Activated T-cell treated with anti-CD3 and anti-CD28 coated beads, Interleukin-2, amount 50 U/mL, for 72 hours (primary cell): Measurements from ENCODE around the gene THOC2. TPM values are rescaled to one million over a fixed set of nuclear protein-coding genes. Genes with fewer than 3 reads are reported as not detected.
"Not testable (repeated sequence)": the region's sequence is repeated elsewhere in the genome, so short reads cannot be mapped to it uniquely, and the experiment has no call there.

Experiments used
- ATAC-seq, 2 donors: fragments of 150-1000 bp; cut with Tn5 transposase; replicated peaks in 1 of 2; 2 replicates each; pipeline ENCODE4 v1.10.0; 2021; ENCODE audit warnings: moderate library complexity in 2 of 2, mild to moderate bottlenecking in 1 of 2
- DNase-seq, 2 donors: peaks; one replicate each; pipeline ENCODE4 v3.0.0; 2021 to 2022; ENCODE audit warnings: mixed read lengths in 1 of 2
- H3K27ac Mint-ChIP-seq: one replicate; pipeline ENCODE4 v1.8.0; 2022; ENCODE audit warnings: mild to moderate bottlenecking, moderate library complexity, mixed read lengths
- H3K27me3 Mint-ChIP-seq: one replicate; pipeline ENCODE4 v1.8.0; 2022; ENCODE audit warnings: low read depth, mixed read lengths
- H3K36me3 Mint-ChIP-seq, 2 donors: one replicate each; pipeline ENCODE4 v1.8.0; 2022; ENCODE audit warnings: mixed read lengths in 2 of 2, mild to moderate bottlenecking in 1 of 2; ENCODE audit not compliant: insufficient read depth in 2 of 2
- H3K4me1 Mint-ChIP-seq: one replicate; pipeline ENCODE4 v1.8.0; 2022; ENCODE audit warnings: low read depth, mixed read lengths
- H3K4me3 Mint-ChIP-seq, 2 donors: one replicate each; pipeline ENCODE4 v1.8.0; 2022; ENCODE audit warnings: mild to moderate bottlenecking in 2 of 2, mixed read lengths in 2 of 2, moderate library complexity in 2 of 2
- H3K9me3 Mint-ChIP-seq, 2 donors: one replicate each; pipeline ENCODE4 v1.8.0; 2022; ENCODE audit warnings: mixed read lengths in 2 of 2
- total RNA-seq, 2 donors: library from RNA; stranded (reverse); gene quantifications; one replicate each; pipeline ENCODE4 v1.2.3, GENCODE V29; 2022

The THOC2 gene
- total RNA-seq, 2 donors from 2014 or later = 77.8 to 79.2 TPM

GRCh38 chrX:123679733-123680460, 53.0 kb downstream of the THOC2 start:
- peaks cover 17 to 25% of the 10 kb centered on the region in 2 donors for H3K36me3 Mint-ChIP-seq
- not testable (repeated sequence) for ATAC-seq, H3K9me3 Mint-ChIP-seq, DNase-seq, H3K27me3 Mint-ChIP-seq, H3K4me3 Mint-ChIP-seq, H3K4me1 Mint-ChIP-seq, H3K27ac Mint-ChIP-seq

- Mint-ChIP-seq H3K36me3 (peaks cover 9 to 18% of the 10 kb centered on the region in 2 donors), H3K4me1 (no peaks in the 10 kb centered on the region), H3K27ac (no peak overlapping the region), H3K4me3 (no peak overlapping the region), H3K27me3 (no peaks in the 10 kb centered on the region), H3K9me3 (peaks cover 0 to 2% of the 10 kb centered on the region in 2 donors)
- ATAC-seq (no peak), DNase-seq (no peak)
Observed at GRCh38 chrX:123675154-123675553, 57.7 kb downstream of the THOC2 start.

DNA sequence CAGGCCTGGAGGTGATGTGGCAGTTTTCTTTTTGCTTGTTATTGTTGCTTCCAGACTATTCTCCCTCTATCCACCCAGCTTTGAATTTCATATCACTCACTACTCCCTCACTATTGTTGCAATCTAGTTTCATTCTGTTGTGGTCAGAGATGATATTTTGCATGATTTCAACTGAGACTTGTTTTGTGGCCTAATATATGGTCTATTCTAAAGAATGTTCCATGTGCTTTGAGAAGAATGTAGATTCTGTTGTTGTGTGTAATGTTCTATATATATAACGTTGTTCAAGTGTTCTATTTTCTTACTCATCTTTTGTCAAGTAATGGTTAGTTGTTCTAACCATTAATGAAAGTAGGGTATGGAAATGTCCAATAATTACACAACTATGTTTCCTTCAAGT, 59.0 kb downstream of the THOC2 start:
- Mint-ChIP-seq H3K36me3 (peaks cover 5 to 13% of the 10 kb centered on the region in 2 donors), H3K27ac (peak overlapping the region; percentile 75), H3K4me3 (no peak overlapping the region), H3K9me3 (no peaks in the 10 kb centered on the region), H3K27me3 (no peaks in the 10 kb centered on the region), H3K4me1 (no peaks in the 10 kb centered on the region)
- no peak for ATAC-seq
- no peak for DNase-seq

DNA sequence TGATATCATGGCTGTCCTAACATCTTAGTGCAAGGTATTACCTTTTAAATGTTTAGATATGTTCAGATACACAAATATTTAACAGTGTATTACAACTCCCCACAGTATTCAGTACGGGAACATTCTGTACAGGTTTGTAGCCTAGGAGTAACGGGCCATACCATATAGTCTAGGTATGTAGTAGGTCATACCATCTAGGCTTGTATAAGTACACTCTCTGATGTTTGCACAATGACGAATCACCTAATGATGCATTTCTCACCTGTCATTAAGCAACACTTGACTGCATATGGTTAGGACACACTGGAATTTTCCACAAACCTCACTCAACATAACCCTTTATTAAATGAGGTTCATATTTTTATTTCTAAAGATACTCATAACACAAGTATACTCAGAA, 67.7 kb downstream of the THOC2 start:
- ATAC-seq (no peak), DNase-seq (no peak)
- Mint-ChIP-seq H3K4me1 (no peaks in the 10 kb centered on the region), H3K36me3 (peaks cover 7 to 31% of the 10 kb centered on the region in 2 donors), H3K27me3 (no peaks in the 10 kb centered on the region), H3K9me3 (no peaks in the 10 kb centered on the region), H3K27ac (no peak overlapping the region), H3K4me3 (no peak overlapping the region)

DNA sequence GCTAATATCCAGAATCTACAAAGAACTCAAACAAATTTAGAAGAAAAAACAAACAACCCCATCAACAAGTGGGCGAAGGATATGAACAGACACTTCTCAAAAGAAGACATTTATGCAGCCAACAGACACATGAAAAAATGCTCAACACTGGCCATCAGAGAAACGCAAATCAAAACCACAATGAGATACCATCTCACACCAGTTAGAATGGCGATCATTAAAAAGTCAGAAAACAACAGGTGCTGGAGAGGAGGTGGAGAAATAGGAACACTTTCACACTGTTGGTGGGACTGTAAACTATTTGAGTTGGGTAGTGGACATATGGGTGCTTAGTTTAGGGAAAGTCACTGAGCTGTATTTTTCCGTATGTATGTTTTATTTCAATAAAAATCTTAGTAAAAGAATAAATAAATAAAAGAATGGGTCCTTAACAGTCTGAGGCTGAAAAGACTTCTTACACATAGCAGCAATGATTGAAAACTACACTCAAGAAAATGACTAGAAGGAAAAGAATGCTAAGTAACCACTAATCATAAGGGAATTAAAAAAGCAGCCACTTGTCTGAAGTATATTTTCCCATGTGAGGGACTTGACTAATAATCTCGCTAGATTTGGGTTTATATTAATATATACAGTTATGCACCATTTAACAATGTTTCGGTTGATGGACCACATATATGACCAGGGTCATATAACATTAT, 68.2 kb downstream of the THOC2 start:
- H3K36me3 Mint-ChIP-seq = peaks cover 7 to 31% of the 10 kb centered on the region in 2 donors
- H3K4me1 Mint-ChIP-seq, H3K27ac Mint-ChIP-seq, ATAC-seq, DNase-seq, H3K27me3 Mint-ChIP-seq, H3K9me3 Mint-ChIP-seq, H3K4me3 Mint-ChIP-seq: not testable (repeated sequence)

DNA sequence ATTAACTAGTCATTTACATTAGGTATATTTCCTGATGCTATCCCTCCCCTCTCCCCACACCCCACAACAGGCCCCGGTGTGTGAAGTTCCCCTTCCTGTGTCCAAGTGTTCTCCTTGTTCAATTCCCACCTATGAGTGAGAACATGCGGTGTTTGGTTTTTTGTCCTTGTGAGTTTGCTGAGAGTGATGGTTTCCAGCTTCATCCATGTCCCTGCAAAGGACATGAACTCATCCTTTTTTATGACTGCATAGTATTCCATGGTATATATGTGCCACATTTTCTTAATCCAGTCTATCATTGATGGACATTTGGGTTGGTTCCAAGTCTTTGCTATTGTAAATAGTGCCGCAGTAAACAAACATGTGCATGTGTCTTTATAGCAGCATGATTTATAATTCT, 69.1 kb downstream of the THOC2 start:
- peaks cover 7 to 31% of the 10 kb centered on the region in 2 donors for H3K36me3 Mint-ChIP-seq
- ATAC-seq, DNase-seq, H3K4me3 Mint-ChIP-seq, H3K9me3 Mint-ChIP-seq, H3K4me1 Mint-ChIP-seq, H3K27me3 Mint-ChIP-seq, H3K27ac Mint-ChIP-seq: not testable (repeated sequence)

- not testable (repeated sequence) for DNase-seq, H3K36me3 Mint-ChIP-seq, H3K4me1 Mint-ChIP-seq, H3K27me3 Mint-ChIP-seq, H3K27ac Mint-ChIP-seq, H3K4me3 Mint-ChIP-seq, H3K9me3 Mint-ChIP-seq, ATAC-seq
Observed at GRCh38 chrX:123656507-123656906, 76.3 kb downstream of the THOC2 start.

GRCh38 chrX:123648811-123649181, 84.1 kb downstream of the THOC2 start:
- H3K4me3 Mint-ChIP-seq, H3K36me3 Mint-ChIP-seq, H3K27me3 Mint-ChIP-seq, ATAC-seq, DNase-seq, H3K9me3 Mint-ChIP-seq: not testable (repeated sequence)
- Mint-ChIP-seq H3K4me1 (peaks cover 20% of the 10 kb centered on the region), H3K27ac (peak overlapping the region; percentile 45)

DNA sequence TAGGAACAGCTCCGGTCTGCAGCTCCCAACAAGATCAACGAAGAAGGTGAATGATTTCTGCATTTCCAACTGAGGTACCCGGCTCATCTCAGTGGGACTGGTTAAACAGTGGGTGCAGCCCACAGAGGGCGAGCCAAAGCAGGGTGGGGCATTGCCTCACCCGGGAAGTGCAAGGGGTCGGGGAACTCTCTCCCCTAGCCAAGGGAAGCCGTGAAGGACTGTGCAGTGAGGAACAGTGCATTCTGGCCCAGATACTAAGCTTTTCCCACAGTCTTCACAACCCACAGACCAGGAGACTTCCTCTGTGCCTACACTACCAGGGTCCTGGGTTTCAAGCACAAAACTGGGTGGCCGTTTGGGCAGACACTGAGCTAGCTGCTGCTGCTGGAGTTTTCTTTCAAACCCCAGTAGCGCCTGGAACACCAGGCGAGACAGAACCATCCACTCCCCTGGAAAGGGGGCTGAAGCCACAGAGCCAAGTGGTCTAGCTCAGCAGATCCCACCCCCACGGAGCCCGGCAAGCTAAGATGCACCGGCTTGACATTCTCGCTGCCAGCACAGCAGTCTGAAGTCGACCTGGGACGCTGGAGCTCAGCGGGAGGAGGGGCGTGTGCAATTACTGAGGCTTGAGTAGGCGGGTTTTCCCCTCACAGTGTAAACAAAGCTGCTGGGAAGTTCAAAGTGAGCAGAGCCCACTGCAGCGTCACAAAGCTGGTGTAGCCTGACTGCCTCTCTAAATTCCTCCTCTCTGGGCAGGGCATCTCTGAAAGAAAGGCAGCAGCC, 84.6 kb downstream of the THOC2 start:
- peak; percentile 53 to 58 for ATAC-seq
- Mint-ChIP-seq H3K36me3 (peaks cover 5 to 6% of the 10 kb centered on the region in 2 donors), H3K27me3 (peaks cover 8% of the 10 kb centered on the region), H3K4me1 (peaks cover 20% of the 10 kb centered on the region), H3K9me3 (peaks cover 0 to 1% of the 10 kb centered on the region in 2 donors), H3K27ac (no peak overlapping the region), H3K4me3 (no peak overlapping the region)
- DNase-seq = peak; percentile 14 to 16

DNA sequence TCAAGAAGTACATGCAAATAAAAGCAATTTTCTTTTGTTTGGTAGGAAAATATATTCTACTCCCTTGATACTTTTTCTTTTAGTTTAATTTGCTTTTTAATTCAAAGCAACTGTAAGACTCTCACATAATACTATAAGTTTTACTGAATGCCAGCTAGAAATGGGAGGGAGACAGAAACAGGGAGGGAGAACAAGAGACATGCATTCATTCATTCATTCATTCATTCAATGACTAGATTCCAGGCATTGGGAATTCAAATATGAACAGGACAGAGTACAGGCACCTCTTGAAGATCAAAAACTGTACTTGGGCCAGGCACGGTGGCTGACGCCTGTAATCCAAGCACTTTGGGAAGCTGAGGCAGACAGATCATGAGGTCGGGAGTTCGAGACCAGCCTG, 85.6 kb downstream of the THOC2 start:
- peaks cover 20% of the 10 kb centered on the region for H3K4me1 Mint-ChIP-seq
- ATAC-seq (no peak), DNase-seq (no peak)
- no peak overlapping the region for H3K4me3 Mint-ChIP-seq
- H3K27ac Mint-ChIP-seq = no peak overlapping the region
- H3K27me3 Mint-ChIP-seq = peaks cover 8% of the 10 kb centered on the region
- H3K9me3 Mint-ChIP-seq = peaks cover 0 to 1% of the 10 kb centered on the region in 2 donors
- H3K36me3 Mint-ChIP-seq = peaks cover 5 to 6% of the 10 kb centered on the region in 2 donors

- Mint-ChIP-seq H3K36me3 (peaks cover 7 to 16% of the 10 kb centered on the region in 2 donors), H3K9me3 (no peaks in the 10 kb centered on the region), H3K4me3 (no peak overlapping the region), H3K27ac (no peak overlapping the region), H3K27me3 (no peaks in the 10 kb centered on the region), H3K4me1 (peaks cover 20% of the 10 kb centered on the region)
- no peak for ATAC-seq
- no peak for DNase-seq
Observed at GRCh38 chrX:123629502-123629901, 103.3 kb downstream of the THOC2 start.

DNA sequence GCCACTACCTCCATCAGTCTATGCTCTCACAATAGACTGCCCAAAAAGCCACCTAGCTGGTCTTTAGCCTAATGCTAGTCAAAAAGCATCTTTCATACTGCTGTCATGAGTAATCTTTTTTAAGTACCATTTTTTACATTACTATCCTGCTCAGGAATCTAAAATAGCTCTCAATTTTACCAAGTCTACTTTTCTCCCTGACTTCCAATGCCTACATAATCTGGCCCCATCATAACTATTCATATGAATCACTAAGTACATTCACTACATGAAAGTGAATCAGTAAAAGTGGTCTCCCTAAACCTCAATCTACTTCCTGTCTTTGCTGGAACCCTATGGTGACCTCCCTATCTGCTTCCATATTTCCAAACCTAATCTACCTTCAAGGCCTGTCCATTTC, 105.9 kb downstream of the THOC2 start:
- peaks cover 20% of the 10 kb centered on the region for H3K4me1 Mint-ChIP-seq
- peak overlapping the region in 1 of 2 donors; percentile 25 for H3K4me3 Mint-ChIP-seq
- DNase-seq (no peak), ATAC-seq (peak; percentile 86 to 91)
- no peaks in the 10 kb centered on the region for H3K27me3 Mint-ChIP-seq
- no peaks in the 10 kb centered on the region for H3K9me3 Mint-ChIP-seq
- peaks cover 5 to 17% of the 10 kb centered on the region in 2 donors for H3K36me3 Mint-ChIP-seq
- peak overlapping the region; percentile 41 for H3K27ac Mint-ChIP-seq

GRCh38 chrX:123625952-123626351, 106.9 kb downstream of the THOC2 start:
- ATAC-seq = no peak
- H3K27ac Mint-ChIP-seq = no peak overlapping the region
- H3K36me3 Mint-ChIP-seq = peaks cover 8 to 17% of the 10 kb centered on the region in 2 donors
- H3K4me3 Mint-ChIP-seq = no peak overlapping the region
- no peaks in the 10 kb centered on the region for H3K27me3 Mint-ChIP-seq
- peaks cover 20% of the 10 kb centered on the region for H3K4me1 Mint-ChIP-seq
- DNase-seq = no peak
- H3K9me3 Mint-ChIP-seq = no peaks in the 10 kb centered on the region
